VCaP (cell line): ENCODE data around the gene ASIC4.

Experiments
- H3K27ac ChIP-seq: fragments of 450-650 bp; 2 replicates; pipeline ENCODE4 v1.5.1; 2017
- CTCF ChIP-seq: fragments of 450-650 bp; conservative IDR thresholded peaks from 2 replicates; pipeline ENCODE4 v1.5.1; 2017; ENCODE audit warnings: mild to moderate bottlenecking, moderate library complexity

ASIC4 gene

GRCh38 chr2:219581346-219581745 is 67.1 kb downstream of the ASIC4 start:
- TF ChIP-seq CTCF, result no peak
- H3K27ac ChIP-seq, result no peak overlapping the region
